ACHN (cell line): ENCODE results near the gene C11orf58.

Experiments
- DNase-seq: peaks from one replicate; pipeline ENCODE4 v3.0.0-alpha.2; 2015
- in situ Hi-C: cut with HindIII; loops from 2 replicates; pipeline ENCODE4 v1.10.0; 2017; ENCODE audit warnings: low sequenced_read_pairs, low pct_ligation_motif_present, low pct_unique_long_range_greater_than_20kb

The C11orf58 gene

DNA sequence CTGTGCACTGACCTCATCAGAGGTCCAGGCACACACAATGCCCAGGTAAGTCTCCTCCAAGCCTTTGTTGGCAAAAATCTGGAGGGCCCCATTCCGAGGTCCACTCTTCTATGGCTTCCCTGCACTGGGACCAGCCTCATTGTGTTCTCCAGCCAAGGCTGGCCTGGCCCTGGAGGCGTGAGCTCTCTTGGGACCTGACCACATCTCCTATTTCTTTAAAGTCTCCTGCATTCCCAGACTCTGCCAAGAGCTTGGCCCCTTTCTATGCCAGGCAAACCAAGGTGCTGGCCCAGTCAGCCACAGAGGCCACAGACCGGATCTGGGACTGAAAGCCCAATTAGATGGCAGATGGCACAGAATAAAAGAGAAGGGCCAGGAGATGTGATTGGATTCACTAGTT, 55.1 kb downstream of the C11orf58 start:
- DNase-seq: no peak
- in situ Hi-C loops: no loop called here

DNA sequence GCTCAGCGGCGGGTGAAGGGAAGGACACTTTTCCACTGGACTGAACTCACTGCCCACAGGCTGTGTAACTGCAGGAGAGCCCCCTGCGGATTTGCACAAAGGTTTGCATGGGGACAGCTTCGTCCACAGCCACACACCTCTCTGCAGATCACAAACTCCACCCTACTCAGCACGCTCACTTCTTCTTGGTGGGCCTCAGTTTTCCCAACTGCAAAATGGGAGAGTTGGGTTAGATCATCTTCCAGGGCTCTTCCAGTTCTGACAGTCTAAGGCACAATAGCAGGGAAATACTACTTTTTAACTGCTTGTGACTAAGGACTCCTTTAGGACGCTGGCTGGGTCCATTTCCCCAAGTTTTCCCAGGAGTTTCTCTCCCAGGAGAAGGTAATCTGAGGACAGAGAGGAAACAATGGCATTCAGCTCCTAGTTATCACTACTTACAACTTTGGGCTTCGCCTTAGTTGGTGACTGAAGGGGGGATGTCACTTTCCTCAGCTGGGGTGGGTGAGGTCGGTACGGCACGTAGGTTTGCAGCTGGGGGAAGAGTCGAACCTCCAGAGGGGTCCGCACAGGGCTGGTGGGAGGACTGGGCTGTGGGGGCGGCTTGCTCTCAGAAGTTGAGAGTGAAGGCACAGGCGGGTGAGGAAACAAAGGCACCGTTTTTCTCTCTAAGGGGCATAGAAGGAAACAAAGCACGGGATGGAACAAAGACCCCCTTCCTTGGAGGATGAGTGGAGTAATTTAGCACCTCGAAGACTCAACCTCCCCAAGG, 55.8 kb downstream of the C11orf58 start:
- in situ Hi-C loops: no loop called here
- no peak for DNase-seq

DNA sequence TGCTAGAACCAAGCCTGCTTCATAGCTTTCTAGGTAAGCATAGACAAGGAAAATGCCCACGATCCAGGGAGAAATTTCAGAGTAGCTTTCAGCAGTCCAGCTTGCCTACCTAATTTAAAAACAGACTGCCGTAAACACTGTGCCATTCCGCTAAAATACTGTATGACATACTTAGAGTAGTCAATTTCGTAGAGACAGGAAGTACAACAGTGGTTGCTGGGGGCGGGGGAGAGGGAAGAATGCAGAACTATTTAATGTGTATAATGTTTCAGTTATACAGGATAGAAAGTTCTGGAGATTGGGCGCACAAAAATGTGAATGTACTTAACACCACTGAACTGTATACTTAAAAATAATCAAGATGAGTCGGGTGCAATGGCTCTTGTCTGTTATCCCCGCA, 56.7 kb downstream of the C11orf58 start:
- DNase-seq: no peak
- in situ Hi-C loops: no loop called here

GRCh38 chr11:16796311-16796710, 57.9 kb downstream of the C11orf58 start:
- DNase-seq: no peak
- in situ Hi-C loops: no loop called here

- in situ Hi-C loops: no loop called here
- DNase-seq: no peak
Observed at GRCh38 chr11:16797776-16798175, 59.3 kb downstream of the C11orf58 start.

- in situ Hi-C loops: no loop called here
- DNase-seq: no peak
Observed at GRCh38 chr11:16799221-16799620, 60.8 kb downstream of the C11orf58 start.

GRCh38 chr11:16799890-16800289, 61.4 kb downstream of the C11orf58 start:
- DNase-seq: no peak
- in situ Hi-C loops: no loop called here

DNA sequence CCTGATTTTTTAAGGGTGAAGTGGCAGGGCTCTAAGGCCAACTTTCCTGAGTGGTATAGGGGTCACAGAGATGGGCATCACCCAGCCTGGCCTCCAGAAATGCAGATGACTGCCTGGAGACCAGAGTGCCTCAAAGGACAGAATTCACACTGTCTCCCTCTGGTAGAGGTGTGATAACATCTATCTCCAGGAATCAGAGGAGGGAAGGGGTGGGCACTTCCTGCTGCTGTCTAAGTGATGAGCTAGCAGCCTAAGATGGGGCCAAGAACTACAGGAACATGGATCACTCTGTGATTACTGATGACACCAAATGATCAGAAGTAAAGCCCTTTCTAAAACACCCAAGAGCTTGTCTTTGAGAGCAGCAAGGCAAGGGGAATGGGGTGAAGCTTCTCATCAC, 61.9 kb downstream of the C11orf58 start:
- in situ Hi-C loops: no loop called here
- DNase-seq: no peak

GRCh38 chr11:16801288-16801980, 63.0 kb downstream of the C11orf58 start:
- DNase-seq: no peak
- in situ Hi-C loops: no loop called here

DNA sequence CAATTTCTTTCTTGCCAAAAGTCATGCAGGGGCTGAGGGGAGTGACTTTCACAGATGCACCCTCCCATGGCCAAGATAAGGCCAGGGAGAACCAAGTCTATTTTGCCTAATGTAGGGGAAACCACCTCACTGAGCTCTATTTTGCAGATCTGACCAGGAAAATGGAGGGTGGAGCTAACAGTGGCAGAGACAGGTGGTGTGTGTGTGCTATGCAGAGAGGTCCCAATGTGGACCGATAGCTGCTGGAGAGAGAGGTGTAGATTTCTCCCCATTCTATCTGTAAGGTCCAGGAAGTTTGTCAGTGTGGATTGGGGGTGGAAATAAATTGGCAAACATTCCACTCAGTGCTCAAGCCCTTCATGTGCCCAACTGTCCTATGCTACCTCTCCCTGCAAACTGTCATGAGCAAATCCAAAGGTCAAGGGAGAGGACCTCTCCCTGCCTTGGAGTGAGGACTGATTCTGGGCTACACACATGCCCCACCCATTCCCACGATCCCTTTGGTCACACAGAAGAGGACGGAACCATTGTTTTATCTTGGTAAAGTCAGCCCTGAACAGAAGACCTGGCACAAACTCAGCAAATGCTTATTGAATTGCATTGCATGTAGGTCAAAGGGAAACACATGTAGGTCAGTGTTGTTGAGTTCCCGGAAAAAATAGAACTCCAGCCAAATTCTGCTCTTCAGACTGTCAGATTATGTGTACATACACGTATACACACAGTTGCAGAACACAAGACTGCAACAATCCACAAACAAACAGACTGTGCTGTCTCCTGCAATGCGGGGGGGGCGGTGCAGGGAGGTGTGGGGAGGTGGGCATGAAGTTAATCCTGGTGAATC, 65.9 kb downstream of the C11orf58 start:
- in situ Hi-C loops: no loop called here
- no peak for DNase-seq

DNA sequence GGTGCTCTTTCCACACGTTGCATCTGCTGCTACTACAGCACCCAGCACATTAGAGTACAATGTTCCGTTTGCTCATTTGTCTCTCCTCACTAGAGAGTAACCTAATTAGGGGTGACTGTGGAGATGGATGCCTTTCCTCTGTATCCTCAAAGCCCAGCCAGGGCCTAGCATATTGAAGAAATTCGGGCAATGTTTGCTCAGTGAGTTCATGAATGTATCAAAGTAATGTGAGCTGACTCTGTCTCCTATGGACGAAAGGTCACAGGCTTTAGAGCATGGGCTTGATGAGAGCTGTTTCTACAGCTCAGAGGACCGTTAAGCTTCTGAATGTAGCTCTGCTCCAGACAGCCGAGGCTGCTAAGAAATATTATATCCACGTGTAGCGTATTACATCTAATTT, 67.5 kb downstream of the C11orf58 start:
- in situ Hi-C loops: no loop called here
- no peak for DNase-seq

DNA sequence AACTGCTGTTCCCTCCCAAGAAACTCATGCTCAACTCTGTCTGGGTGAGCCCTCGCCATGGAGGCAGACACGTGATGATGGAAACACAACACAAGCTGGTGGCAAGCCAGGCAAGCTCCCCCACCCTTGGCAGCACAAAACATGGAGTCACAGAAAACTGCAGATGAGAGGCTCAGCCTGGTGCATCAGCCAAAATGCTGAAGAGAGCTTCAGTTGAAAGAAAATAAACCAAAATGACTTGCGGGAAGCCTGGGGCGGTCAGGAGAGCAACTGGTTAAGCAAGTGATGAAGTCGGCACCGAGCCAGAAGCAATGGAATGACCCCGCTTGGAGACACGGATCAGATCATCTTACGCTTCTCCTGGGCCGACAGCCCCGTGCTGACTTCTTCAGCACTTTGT, 68.3 kb downstream of the C11orf58 start:
- in situ Hi-C loops: no loop called here
- no peak for DNase-seq

GRCh38 chr11:16807306-16807705, 68.9 kb downstream of the C11orf58 start:
- in situ Hi-C loops: no loop called here
- DNase-seq: no peak
